GM23338 (cell line): Measurements from ENCODE around the gene CRACR2A. TPM values are rescaled to one million over a fixed set of nuclear protein-coding genes. Genes with fewer than 3 reads are reported as not detected.

Source experiments
- ATAC-seq: fragments of 200-7000 bp; cut with Tn5 transposase; 3 replicates; pipeline ENCODE4 v1.9.1; 2020
- DNase-seq: peaks from one replicate; pipeline ENCODE4 v3.0.0-alpha.2; 2015; ENCODE audit warnings: low spot score
- H2AFZ ChIP-seq: fragments of 200-600 bp; sonication (generic); 2 replicates; pipeline ENCODE4 v1.8.0; 2016; ENCODE audit warnings: antibody characterized with exemption, mild to moderate bottlenecking, moderate library complexity
- H3F3A ChIP-seq: fragments of 200-600 bp; sonication (generic); replicated peaks from 2 replicates; pipeline ENCODE4 v1.8.0; 2017; ENCODE audit warnings: antibody characterized with exemption, mixed run types, low read depth
- H3K27ac ChIP-seq: fragments of 200-600 bp; sonication (generic); 2 replicates; pipeline ENCODE4 v1.6.1; 2016; ENCODE audit warnings: low read depth
- H3K27me3 ChIP-seq: fragments of 200-600 bp; sonication (generic); 2 replicates; pipeline ENCODE4 v1.8.0; 2016; ENCODE audit warnings: mild to moderate bottlenecking, mixed run types, moderate library complexity; ENCODE audit not compliant: insufficient read depth
- H3K36me3 ChIP-seq: fragments of 200-600 bp; sonication (generic); 2 replicates; pipeline ENCODE4 v1.8.0; 2016; ENCODE audit warnings: mild to moderate bottlenecking; ENCODE audit not compliant: insufficient read depth
- H3K4me1 ChIP-seq: fragments of 200-600 bp; sonication (generic); 2 replicates; pipeline ENCODE4 v1.8.0; 2016; ENCODE audit warnings: mild to moderate bottlenecking, moderate library complexity; ENCODE audit not compliant: insufficient read depth
- H3K4me2 ChIP-seq: fragments of 200-600 bp; sonication (generic); 2 replicates; pipeline ENCODE4 v1.7.1; 2017; ENCODE audit warnings: mixed run types
- H3K4me3 ChIP-seq: fragments of 200-600 bp; sonication (generic); 2 replicates; pipeline ENCODE4 v1.6.1; 2016; ENCODE audit warnings: mixed run types
- H3K79me2 ChIP-seq: fragments of 200-600 bp; sonication (generic); replicated peaks from 2 replicates; pipeline ENCODE4 v1.8.0; 2017; ENCODE audit warnings: mild to moderate bottlenecking; ENCODE audit not compliant: insufficient read depth
- H3K9me2 ChIP-seq: fragments of 200-600 bp; sonication (generic); 2 replicates; pipeline ENCODE4 v1.8.0; 2017; ENCODE audit not compliant: insufficient read depth
- H4K20me1 ChIP-seq: fragments of 200-600 bp; sonication (generic); replicated peaks from 2 replicates; pipeline ENCODE4 v1.8.0; 2017; ENCODE audit warnings: mild to moderate bottlenecking; ENCODE audit not compliant: insufficient read depth
- H3K27ac Mint-ChIP-seq: 2 replicates; pipeline ENCODE4 v1.8.0; 2020; ENCODE audit warnings: inconsistent platforms, mild to moderate bottlenecking, moderate library complexity, mixed read lengths
- H3K27me3 Mint-ChIP-seq: 3 replicates; pipeline ENCODE4 v1.8.0; 2022; ENCODE audit warnings: low read depth, mild to moderate bottlenecking, moderate library complexity, mixed read lengths, inconsistent platforms; ENCODE audit not compliant: insufficient read depth, poor library complexity
- H3K36me3 Mint-ChIP-seq: 3 replicates; pipeline ENCODE4 v1.8.0; 2021; ENCODE audit warnings: low read depth, mild to moderate bottlenecking, inconsistent platforms, moderate library complexity, mixed read lengths
- H3K4me1 Mint-ChIP-seq: 3 replicates; pipeline ENCODE4 v1.8.0; 2020; ENCODE audit warnings: mild to moderate bottlenecking, inconsistent platforms, mixed read lengths
- H3K4me3 Mint-ChIP-seq: 3 replicates; pipeline ENCODE4 v1.8.0; 2021; ENCODE audit warnings: moderate library complexity, mild to moderate bottlenecking, inconsistent platforms, mixed read lengths
- H3K9me3 Mint-ChIP-seq: 3 replicates; pipeline ENCODE4 v1.8.0; 2020; ENCODE audit warnings: moderate library complexity, mild to moderate bottlenecking, inconsistent platforms, mixed read lengths
- CREB1 ChIP-seq: fragments of 250-450 bp; sonication (Bioruptor Pico); IDR thresholded peaks from 2 replicates; pipeline ENCODE4 v1.5.0; 2020; ENCODE audit warnings: low read depth, mild to moderate bottlenecking, moderate library complexity
- CTCF ChIP-seq, 2 experiments: fragments of 200-600 bp in 1 of 2; sonication (generic) in 1 of 2; conservative IDR thresholded peaks; 2 replicates each; pipeline versions ENCODE4 v1.5.1 to v1.6.1; 2016 to 2017; ENCODE audit warnings: antibody characterized with exemption in 2 of 2, low read depth in 2 of 2, mild to moderate bottlenecking in 2 of 2, moderate library complexity in 1 of 2
- EZH2 ChIP-seq: fragments of 200-600 bp; sonication (generic); IDR thresholded peaks from one replicate; pipeline ENCODE4 v1.8.0; 2017; ENCODE audit warnings: antibody characterized with exemption, mild to moderate bottlenecking, low read depth; ENCODE audit not compliant: unreplicated experiment
- EZH2phosphoT487 ChIP-seq: fragments of 200-600 bp; sonication (generic); IDR thresholded peaks from one replicate; pipeline ENCODE4 v1.8.1; 2018; ENCODE audit warnings: antibody characterized with exemption; ENCODE audit not compliant: unreplicated experiment
- JUNB ChIP-seq: IDR thresholded peaks from one replicate; pipeline ENCODE4 v1.6.1; 2016; ENCODE audit warnings: antibody characterized with exemption; ENCODE audit not compliant: unreplicated experiment
- NANOG ChIP-seq: IDR thresholded peaks from 2 replicates; pipeline ENCODE4 v1.6.1; 2016; ENCODE audit warnings: antibody characterized with exemption, borderline replicate concordance
- POLR2AphosphoS5 ChIP-seq: IDR thresholded peaks from 2 replicates; pipeline ENCODE4 v1.6.1; 2016; ENCODE audit warnings: antibody characterized with exemption, low read depth
- STAT1 ChIP-seq: IDR thresholded peaks from one replicate; pipeline ENCODE4 v1.6.1; 2016; ENCODE audit warnings: antibody characterized with exemption; ENCODE audit not compliant: unreplicated experiment
- ZNF114 ChIP-seq: fragments of 250-450 bp; sonication (Bioruptor Pico); IDR thresholded peaks from 2 replicates; pipeline ENCODE4 v1.5.0; 2020; ENCODE audit warnings: mild to moderate bottlenecking, moderate library complexity
- ZNF331 ChIP-seq: fragments of 250-450 bp; sonication (Bioruptor Pico); IDR thresholded peaks from 2 replicates; pipeline ENCODE4 v1.5.0; 2020; ENCODE audit warnings: low read depth, mild to moderate bottlenecking, moderate library complexity
- polyA plus RNA-seq: library from polyadenylated mRNA; unstranded; fragments of >200 nt; fragmentation: Nextera tagmentation; extraction: Ambion mirVana; gene quantifications from 2 replicates; pipeline ENCODE4 v1.2.1, GENCODE V29; 2016
- total RNA-seq: library from RNA; depleted of rRNA; stranded (reverse); fragments of >200 nt; shearing (Covaris generic); gene quantifications from 2 replicates; pipeline ENCODE4 v1.2.3, GENCODE V29; 2014
- TF ChIP-seq, protein P1 (sequence below): fragments of 250-450 bp; sonication (Bioruptor Pico); IDR thresholded peaks from 2 replicates; pipeline ENCODE4 v1.5.0; 2020; ENCODE audit warnings: mild to moderate bottlenecking, moderate library complexity
- TF ChIP-seq, protein P2 (sequence below): IDR thresholded peaks from 2 replicates; pipeline ENCODE4 v1.6.1; 2016; ENCODE audit warnings: antibody characterized with exemption
- TF ChIP-seq, protein P3 (sequence below): IDR thresholded peaks from one replicate; pipeline ENCODE4 v1.6.1; 2018; ENCODE audit warnings: antibody characterized with exemption; ENCODE audit not compliant: unreplicated experiment

The CRACR2A gene
- total and polyA plus RNA-seq, 2 experiments from 2014 or later: 1.5 to 3.0 TPM

DNA sequence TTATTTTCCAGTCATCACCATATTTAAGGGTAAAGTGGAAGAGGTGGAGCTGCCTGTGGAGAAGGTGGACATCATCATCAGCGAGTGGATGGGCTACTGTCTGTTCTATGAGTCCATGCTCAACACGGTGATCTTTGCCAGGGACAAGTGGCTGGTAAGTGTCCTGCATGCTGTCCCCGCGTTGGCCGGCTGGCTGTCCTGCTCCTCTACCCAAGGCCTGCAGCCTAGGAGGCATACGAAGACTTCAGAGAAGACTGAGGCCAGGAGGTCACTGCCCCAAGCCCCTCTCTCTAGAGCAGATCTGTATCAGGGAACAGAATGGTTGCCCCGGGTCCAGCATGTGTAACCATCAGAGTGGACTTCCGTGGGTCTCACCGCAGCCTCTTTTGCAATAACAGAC lies 184.2 kb downstream of the CRACR2A start (continued):
- TF ChIP-seq, protein P1, sequence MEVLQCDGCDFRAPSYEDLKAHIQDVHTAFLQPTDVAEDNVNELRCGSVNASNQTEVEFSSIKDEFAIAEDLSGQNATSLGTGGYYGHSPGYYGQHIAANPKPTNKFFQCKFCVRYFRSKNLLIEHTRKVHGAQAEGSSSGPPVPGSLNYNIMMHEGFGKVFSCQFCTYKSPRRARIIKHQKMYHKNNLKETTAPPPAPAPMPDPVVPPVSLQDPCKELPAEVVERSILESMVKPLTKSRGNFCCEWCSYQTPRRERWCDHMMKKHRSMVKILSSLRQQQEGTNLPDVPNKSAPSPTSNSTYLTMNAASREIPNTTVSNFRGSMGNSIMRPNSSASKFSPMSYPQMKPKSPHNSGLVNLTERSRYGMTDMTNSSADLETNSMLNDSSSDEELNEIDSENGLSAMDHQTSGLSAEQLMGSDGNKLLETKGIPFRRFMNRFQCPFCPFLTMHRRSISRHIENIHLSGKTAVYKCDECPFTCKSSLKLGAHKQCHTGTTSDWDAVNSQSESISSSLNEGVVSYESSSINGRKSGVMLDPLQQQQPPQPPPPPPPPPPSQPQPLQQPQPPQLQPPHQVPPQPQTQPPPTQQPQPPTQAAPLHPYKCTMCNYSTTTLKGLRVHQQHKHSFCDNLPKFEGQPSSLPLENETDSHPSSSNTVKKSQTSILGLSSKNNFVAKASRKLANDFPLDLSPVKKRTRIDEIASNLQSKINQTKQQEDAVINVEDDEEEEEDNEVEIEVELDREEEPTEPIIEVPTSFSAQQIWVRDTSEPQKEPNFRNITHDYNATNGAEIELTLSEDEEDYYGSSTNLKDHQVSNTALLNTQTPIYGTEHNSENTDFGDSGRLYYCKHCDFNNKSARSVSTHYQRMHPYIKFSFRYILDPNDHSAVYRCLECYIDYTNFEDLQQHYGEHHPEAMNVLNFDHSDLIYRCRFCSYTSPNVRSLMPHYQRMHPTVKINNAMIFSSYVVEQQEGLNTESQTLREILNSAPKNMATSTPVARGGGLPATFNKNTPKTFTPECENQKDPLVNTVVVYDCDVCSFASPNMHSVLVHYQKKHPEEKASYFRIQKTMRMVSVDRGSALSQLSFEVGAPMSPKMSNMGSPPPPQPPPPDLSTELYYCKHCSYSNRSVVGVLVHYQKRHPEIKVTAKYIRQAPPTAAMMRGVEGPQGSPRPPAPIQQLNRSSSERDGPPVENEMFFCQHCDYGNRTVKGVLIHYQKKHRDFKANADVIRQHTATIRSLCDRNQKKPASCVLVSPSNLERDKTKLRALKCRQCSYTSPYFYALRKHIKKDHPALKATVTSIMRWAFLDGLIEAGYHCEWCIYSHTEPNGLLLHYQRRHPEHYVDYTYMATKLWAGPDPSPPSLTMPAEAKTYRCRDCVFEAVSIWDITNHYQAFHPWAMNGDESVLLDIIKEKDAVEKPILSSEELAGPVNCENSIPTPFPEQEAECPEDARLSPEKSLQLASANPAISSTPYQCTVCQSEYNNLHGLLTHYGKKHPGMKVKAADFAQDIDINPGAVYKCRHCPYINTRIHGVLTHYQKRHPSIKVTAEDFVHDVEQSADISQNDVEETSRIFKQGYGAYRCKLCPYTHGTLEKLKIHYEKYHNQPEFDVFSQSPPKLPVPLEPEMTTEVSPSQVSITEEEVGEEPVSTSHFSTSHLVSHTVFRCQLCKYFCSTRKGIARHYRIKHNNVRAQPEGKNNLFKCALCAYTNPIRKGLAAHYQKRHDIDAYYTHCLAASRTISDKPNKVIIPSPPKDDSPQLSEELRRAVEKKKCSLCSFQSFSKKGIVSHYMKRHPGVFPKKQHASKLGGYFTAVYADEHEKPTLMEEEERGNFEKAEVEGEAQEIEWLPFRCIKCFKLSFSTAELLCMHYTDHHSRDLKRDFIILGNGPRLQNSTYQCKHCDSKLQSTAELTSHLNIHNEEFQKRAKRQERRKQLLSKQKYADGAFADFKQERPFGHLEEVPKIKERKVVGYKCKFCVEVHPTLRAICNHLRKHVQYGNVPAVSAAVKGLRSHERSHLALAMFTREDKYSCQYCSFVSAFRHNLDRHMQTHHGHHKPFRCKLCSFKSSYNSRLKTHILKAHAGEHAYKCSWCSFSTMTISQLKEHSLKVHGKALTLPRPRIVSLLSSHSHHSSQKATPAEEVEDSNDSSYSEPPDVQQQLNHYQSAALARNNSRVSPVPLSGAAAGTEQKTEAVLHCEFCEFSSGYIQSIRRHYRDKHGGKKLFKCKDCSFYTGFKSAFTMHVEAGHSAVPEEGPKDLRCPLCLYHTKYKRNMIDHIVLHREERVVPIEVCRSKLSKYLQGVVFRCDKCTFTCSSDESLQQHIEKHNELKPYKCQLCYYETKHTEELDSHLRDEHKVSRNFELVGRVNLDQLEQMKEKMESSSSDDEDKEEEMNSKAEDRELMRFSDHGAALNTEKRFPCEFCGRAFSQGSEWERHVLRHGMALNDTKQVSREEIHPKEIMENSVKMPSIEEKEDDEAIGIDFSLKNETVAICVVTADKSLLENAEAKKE (CRISPR knock-in tag): no peak
- TF ChIP-seq NANOG (no peak), EZH2phosphoT487 (no peak)

GRCh38 chr12:3565985-3566384 lies 186.9 kb downstream of the CRACR2A start:
- H3F3A ChIP-seq: no peaks in the 10 kb centered on the region
- H3K4me1 Mint-ChIP-seq: peaks cover 27% of the 10 kb centered on the region
- no peaks in the 10 kb centered on the region for H4K20me1 ChIP-seq
- H3K9me2 ChIP-seq: peaks cover 11% of the 10 kb centered on the region
- no peak for ATAC-seq
- no peak overlapping the region for H2AFZ ChIP-seq
- H3K27me3 Mint-ChIP-seq: peaks cover 3% of the 10 kb centered on the region
- no peak overlapping the region for H3K4me3 Mint-ChIP-seq
- no peaks in the 10 kb centered on the region for H3K9me3 Mint-ChIP-seq
- no peak overlapping the region for H3K4me3 ChIP-seq
- no peaks in the 10 kb centered on the region for H3K36me3 ChIP-seq
- H3K27ac ChIP-seq: no peak overlapping the region
- H3K27me3 ChIP-seq: no peaks in the 10 kb centered on the region
- no peak overlapping the region for H3K4me2 ChIP-seq
- peaks cover 18% of the 10 kb centered on the region for H3K4me1 ChIP-seq
- DNase-seq: no peak
- H3K36me3 Mint-ChIP-seq: 0 out of 3 replicates have a peak, but pooled peaks cover 2% of the 10 kb centered on the region
- no peak overlapping the region for H3K27ac Mint-ChIP-seq
- H3K79me2 ChIP-seq: no peaks in the 10 kb centered on the region
- TF ChIP-seq, protein P2, sequence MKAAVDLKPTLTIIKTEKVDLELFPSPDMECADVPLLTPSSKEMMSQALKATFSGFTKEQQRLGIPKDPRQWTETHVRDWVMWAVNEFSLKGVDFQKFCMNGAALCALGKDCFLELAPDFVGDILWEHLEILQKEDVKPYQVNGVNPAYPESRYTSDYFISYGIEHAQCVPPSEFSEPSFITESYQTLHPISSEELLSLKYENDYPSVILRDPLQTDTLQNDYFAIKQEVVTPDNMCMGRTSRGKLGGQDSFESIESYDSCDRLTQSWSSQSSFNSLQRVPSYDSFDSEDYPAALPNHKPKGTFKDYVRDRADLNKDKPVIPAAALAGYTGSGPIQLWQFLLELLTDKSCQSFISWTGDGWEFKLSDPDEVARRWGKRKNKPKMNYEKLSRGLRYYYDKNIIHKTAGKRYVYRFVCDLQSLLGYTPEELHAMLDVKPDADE: no peak
- TF ChIP-seq JUNB (no peak), CREB1 (CRISPR knock-in tag) (no peak), STAT1 (no peak), EZH2phosphoT487 (no peak), EZH2 (no peak), CTCF (conservative IDR thresholded peaks at IDR 0.05; ENCODE audit: low read depth in 2 of 2) (no peak), ZNF114 (no peak), POLR2AphosphoS5 (no peak), NANOG (no peak), ZNF331 (CRISPR knock-in tag) (no peak)
- TF ChIP-seq, protein P3, sequence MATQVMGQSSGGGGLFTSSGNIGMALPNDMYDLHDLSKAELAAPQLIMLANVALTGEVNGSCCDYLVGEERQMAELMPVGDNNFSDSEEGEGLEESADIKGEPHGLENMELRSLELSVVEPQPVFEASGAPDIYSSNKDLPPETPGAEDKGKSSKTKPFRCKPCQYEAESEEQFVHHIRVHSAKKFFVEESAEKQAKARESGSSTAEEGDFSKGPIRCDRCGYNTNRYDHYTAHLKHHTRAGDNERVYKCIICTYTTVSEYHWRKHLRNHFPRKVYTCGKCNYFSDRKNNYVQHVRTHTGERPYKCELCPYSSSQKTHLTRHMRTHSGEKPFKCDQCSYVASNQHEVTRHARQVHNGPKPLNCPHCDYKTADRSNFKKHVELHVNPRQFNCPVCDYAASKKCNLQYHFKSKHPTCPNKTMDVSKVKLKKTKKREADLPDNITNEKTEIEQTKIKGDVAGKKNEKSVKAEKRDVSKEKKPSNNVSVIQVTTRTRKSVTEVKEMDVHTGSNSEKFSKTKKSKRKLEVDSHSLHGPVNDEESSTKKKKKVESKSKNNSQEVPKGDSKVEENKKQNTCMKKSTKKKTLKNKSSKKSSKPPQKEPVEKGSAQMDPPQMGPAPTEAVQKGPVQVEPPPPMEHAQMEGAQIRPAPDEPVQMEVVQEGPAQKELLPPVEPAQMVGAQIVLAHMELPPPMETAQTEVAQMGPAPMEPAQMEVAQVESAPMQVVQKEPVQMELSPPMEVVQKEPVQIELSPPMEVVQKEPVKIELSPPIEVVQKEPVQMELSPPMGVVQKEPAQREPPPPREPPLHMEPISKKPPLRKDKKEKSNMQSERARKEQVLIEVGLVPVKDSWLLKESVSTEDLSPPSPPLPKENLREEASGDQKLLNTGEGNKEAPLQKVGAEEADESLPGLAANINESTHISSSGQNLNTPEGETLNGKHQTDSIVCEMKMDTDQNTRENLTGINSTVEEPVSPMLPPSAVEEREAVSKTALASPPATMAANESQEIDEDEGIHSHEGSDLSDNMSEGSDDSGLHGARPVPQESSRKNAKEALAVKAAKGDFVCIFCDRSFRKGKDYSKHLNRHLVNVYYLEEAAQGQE: no peak
